ENCODE results near the gene ABCA7. TPM values are rescaled to one million over a fixed set of nuclear protein-coding genes. Genes with fewer than 3 reads are reported as not detected.

ABCA7 gene
- total RNA-seq, 1 experiment from 2014 or later, result 91.4 TPM

DNA sequence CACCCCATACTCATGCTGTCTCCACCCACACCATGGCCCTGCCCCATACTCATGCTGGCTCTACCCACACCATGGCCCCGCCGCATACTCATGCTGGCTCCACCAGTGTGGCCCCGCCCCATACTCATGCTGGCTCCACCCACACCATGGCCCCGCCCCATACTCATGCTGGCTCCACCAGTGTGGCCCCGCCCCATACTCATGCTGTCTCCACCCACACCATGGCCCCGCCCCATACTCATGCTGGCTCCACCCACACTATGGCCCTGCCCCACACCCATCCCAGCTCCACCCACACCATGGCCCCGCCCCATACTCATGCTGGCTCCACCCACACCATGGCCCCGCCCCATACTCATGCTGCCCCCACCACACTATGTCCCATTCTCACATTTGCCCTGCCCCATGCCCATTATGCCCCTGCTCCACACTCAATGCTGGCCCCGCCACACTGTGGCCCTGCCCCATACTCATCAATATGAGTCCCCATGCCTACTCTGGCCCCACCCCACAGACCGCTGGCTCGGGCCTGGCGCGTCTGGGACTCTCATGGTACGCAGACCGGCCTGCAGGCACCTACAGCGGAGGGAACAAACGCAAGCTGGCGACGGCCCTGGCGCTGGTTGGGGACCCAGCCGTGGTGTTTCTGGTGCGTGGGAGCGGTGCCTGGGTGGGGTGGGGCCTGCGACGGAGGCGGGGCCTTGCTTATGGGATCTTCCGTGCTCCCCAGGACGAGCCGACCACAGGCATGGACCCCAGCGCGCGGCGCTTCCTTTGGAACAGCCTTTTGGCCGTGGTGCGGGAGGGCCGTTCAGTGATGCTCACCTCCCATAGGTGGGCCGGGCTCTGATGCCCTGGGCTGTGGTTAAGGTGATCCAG, 23.4 kb downstream of the ABCA7 start:
- H2AFZ ChIP-seq (ENCODE audit: low read depth, low read length, poor library complexity, severe bottlenecking), result no peak overlapping the region
- intact Hi-C loops (cut with micrococcal nuclease), result loop anchor here (5.0 kb wide), 1 partner anchor 39 kb away; the partner anchor contains the start of gene GPX4
- no peaks in the 10 kb centered on the region for H3K27me3 ChIP-seq (ENCODE audit: insufficient read depth, low read length)
- H3K4me1 ChIP-seq (ENCODE audit: control insufficient read depth in 1 of 2, insufficient read depth in 2 of 2, low read length in 2 of 2), result peaks cover 30 to 58% of the 10 kb centered on the region in 2 experiments
- peak overlapping the region; percentile 100 for H3K27ac ChIP-seq (ENCODE audit: low read depth, low read length)
- no peaks in the 10 kb centered on the region for H3K9me2 ChIP-seq (ENCODE audit: insufficient read depth)
- peak overlapping the region; percentile 94 for H3K4me2 ChIP-seq (ENCODE audit: low read length)
- no peaks in the 10 kb centered on the region for H3K9me3 ChIP-seq (ENCODE audit: control insufficient read depth in 1 of 2, insufficient read depth in 1 of 2, low read depth in 1 of 2, low read length in 2 of 2)
- ChIA-PET RAD21 (ENCODE audit: low non-redundant PET in 1 of 2, low total read pairs in 2 of 2, uncharacterized antibody in 2 of 2, unreplicated experiment in 2 of 2) (no interaction called here), POLR2A (interaction anchor here (1.1 to 1.4 kb wide), 3 partner anchors 8 to 41 kb away, joined by 3 to 4 read pairs (median 3); partner anchors contain the start of gene GPX4), CTCF (interaction anchor here (0.7 to 1.3 kb wide), 2 partner anchors 41 to 104 kb away, joined by 3 to 6 read pairs; partner anchors contain the start of gene GPX4)
- H4K20me1 ChIP-seq (ENCODE audit: insufficient read depth), result no peaks in the 10 kb centered on the region
- no TSS peak for BruUV-seq (replicated peaks)
- H3K79me2 ChIP-seq (ENCODE audit: insufficient read depth, low read length), result peaks cover 19% of the 10 kb centered on the region; the same call in 1 of the 2 replicates
- ATAC-seq, result 0 out of 2 replicates have a peak, but pooled peaks have one; percentile 4
- TF ChIP-seq EGR1 (IDR thresholded peaks at IDR 0.05; ENCODE audit: low read depth) (no peak; the same call in none of the 2 replicates), POLR2AphosphoS5 (IDR thresholded peaks at IDR 0.05; ENCODE audit: low read depth, low read length) (peak; percentile 35; the same call in 1 of the 2 replicates)
- TF ChIP-seq, protein P1, sequence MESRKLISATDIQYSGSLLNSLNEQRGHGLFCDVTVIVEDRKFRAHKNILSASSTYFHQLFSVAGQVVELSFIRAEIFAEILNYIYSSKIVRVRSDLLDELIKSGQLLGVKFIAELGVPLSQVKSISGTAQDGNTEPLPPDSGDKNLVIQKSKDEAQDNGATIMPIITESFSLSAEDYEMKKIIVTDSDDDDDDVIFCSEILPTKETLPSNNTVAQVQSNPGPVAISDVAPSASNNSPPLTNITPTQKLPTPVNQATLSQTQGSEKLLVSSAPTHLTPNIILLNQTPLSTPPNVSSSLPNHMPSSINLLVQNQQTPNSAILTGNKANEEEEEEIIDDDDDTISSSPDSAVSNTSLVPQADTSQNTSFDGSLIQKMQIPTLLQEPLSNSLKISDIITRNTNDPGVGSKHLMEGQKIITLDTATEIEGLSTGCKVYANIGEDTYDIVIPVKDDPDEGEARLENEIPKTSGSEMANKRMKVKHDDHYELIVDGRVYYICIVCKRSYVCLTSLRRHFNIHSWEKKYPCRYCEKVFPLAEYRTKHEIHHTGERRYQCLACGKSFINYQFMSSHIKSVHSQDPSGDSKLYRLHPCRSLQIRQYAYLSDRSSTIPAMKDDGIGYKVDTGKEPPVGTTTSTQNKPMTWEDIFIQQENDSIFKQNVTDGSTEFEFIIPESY (IDR thresholded peaks at IDR 0.05; ENCODE audit: extremely low read depth, insufficient replicate concordance, low read length), result no peak
- peak; percentile 78 for DNase-seq (ENCODE audit: low read depth, low spot score)
- no peaks in the 10 kb centered on the region for H3K36me3 ChIP-seq (ENCODE audit: control insufficient read depth in 1 of 2, insufficient read depth in 2 of 2, low read length in 2 of 2)
- peak overlapping the region; percentile 92 for H3K9ac ChIP-seq (ENCODE audit: low read length)
- H3K4me3 ChIP-seq (replicated peaks in 1 of 2; ENCODE audit: low read depth in 1 of 2, low read length in 2 of 2), result no peak overlapping the region

Measured in HCT116 (cell line).